ENCODE results near the gene HUS1. TPM values are rescaled to one million over a fixed set of nuclear protein-coding genes. Genes with fewer than 3 reads are reported as not detected.

Gene HUS1
- total RNA-seq, 2 donors from 2014 or later: 15.2 to 16.9 TPM

- 80% methylated on average over 2 of the region's 2 CpGs for WGBS, 2 donors
- ATAC-seq: no peak
These were observed 63.8 kb downstream of the HUS1 start for GRCh38 chr7:47915616-47915976.

DNA sequence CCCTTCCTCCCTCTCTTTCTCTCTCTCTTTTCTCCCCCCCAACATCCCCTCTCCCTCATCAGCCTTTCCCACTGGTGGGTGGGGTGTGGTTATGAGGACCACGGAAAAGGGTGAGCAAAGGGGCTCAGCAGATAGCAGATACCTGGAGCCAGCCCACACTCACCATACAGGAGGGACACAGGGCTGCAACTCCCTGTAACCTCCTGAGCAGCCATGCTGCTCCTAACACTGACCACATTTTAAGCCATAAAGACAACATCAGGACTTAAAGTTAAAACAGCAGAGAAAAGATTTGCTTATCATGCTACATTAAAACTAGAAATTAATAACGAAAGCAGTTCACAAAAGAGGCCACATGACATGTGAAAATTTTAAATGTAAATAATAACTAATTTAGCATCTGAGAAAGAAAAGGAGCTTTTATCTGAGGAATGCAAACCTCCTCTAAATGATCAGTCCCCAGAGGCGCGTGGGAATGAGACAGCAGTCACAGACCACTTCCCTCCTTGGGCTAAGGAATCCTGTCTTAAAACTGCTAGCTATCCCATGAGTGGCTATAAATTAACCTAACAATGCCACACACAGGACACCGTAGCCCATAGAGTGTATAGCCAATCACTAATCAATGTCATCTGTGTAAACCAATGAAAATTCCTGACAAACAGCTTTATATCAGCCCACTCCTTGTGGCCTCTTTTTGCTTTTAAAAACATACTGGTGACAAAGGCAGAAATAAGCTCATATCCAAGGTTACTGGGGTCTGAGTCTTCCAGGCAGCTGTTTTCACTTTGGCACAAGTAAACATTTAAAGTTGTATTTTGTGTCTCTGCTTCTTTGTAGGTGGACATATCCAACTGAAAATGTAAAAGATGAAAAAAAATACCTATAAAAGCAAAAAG lies 64.4 kb downstream of the HUS1 start:
- Histone ChIP-seq H3K9me3 (no peaks in the 10 kb centered on the region), H3K27me3 (no peaks in the 10 kb centered on the region), H3K4me1 (no peaks in the 10 kb centered on the region), H3K36me3 (replicated peaks in 1 of 2; ENCODE audit: insufficient read depth in 1 of 2, low read depth in 2 of 2) (no peaks in the 10 kb centered on the region), H3K27ac (no peak overlapping the region), H3K4me3 (no peak overlapping the region)
- TF ChIP-seq POLR2A (IDR thresholded peaks at IDR 0.05) (no peak), CTCF (IDR thresholded peaks at IDR 0.05) (no peak)
- DNase-seq (no peak), ATAC-seq (no peak)
- 66 to 71% methylated on average over 5 of the region's 5 CpGs for WGBS, 2 donors
- intact Hi-C loops (cut with DNase I): no loop called here

More at GRCh38 chr7:47915616-47915976, 63.8 kb downstream of the HUS1 start:
- TF ChIP-seq POLR2A (IDR thresholded peaks at IDR 0.05) (no peak), CTCF (IDR thresholded peaks at IDR 0.05) (no peak)
- no peak for DNase-seq
- Histone ChIP-seq H3K27me3 (no peaks in the 10 kb centered on the region), H3K4me3 (no peak overlapping the region), H3K4me1 (no peaks in the 10 kb centered on the region), H3K27ac (no peak overlapping the region), H3K36me3 (replicated peaks in 1 of 2; ENCODE audit: insufficient read depth in 1 of 2, low read depth in 2 of 2) (no peaks in the 10 kb centered on the region), H3K9me3 (no peaks in the 10 kb centered on the region)
- intact Hi-C loops (cut with DNase I): no loop called here

Other genes starting within 250 kb of the HUS1 start
- gene PKD1L1, start 31.1 kb downstream of the HUS1 start, total RNA-seq: 1 to 10 TPM in 1 of 2 donors, under 1 TPM in 1; 0.26 to 4.0 TPM
- not detected for gene SUN3, start 49.5 kb upstream of the HUS1 start, total RNA-seq
- under 1 TPM in 1 of 2 donors, not detected in 1; 0.26 TPM for gene C7orf57, start 55.9 kb upstream of the HUS1 start, total RNA-seq
- 1 to 10 TPM; 7.3 to 9.9 TPM for gene UPP1, start 109.7 kb upstream of the HUS1 start, total RNA-seq
- gene ABCA13, start 191.8 kb upstream of the HUS1 start, total RNA-seq: under 1 TPM; under 0.01 TPM

Measured in body of pancreas (tissue), 4 donors.